Body of pancreas (tissue), 4 donors: Measurements from ENCODE around the gene ABHD12B. TPM values are rescaled to one million over a fixed set of nuclear protein-coding genes. Genes with fewer than 3 reads are reported as not detected.

Experiments
- ATAC-seq: fragments of 150-250 bp; one replicate; pipeline ENCODE4 v1.9.1; 2016
- DNase-seq, 4 donors: peaks; one replicate each; pipeline ENCODE4 v3.0.0-alpha.2; 2019
- H3K27ac ChIP-seq, 4 donors: fragments of 200-600 bp; sonication (generic); 1 replicate in 3 of 4; 2 replicates in 1 of 4; pipeline versions ENCODE4 v1.5.1 to v1.6.1; 2016 to 2019; ENCODE audit warnings: mild to moderate bottlenecking in 1 of 4, mixed read lengths in 1 of 4, moderate library complexity in 1 of 4
- H3K27me3 ChIP-seq, 2 donors: fragments of 200-600 bp; sonication (generic); one replicate each; pipeline ENCODE4 v1.6.0; 2016; ENCODE audit warnings: mild to moderate bottlenecking in 1 of 2
- H3K36me3 ChIP-seq, 2 donors: fragments of 200-600 bp; sonication (generic); replicated peaks in 1 of 2; 2 replicates each; pipeline ENCODE4 v1.5.1; 2016; ENCODE audit warnings: low read depth in 2 of 2; ENCODE audit not compliant: insufficient read depth in 1 of 2
- H3K4me1 ChIP-seq: fragments of 200-600 bp; sonication (generic); one replicate; pipeline ENCODE4 v1.6.0; 2016
- H3K4me3 ChIP-seq, 2 donors: fragments of 200-600 bp; sonication (generic); 1 replicate in 1 of 2; 2 replicates in 1 of 2; pipeline ENCODE4 v1.5.1; 2016 to 2019
- H3K9me3 ChIP-seq, 3 donors: fragments of 200-600 bp; sonication (generic); 1 replicate in 2 of 3; 2 replicates in 1 of 3; pipeline ENCODE4 v1.5.1; 2016
- POLR2A ChIP-seq, 3 donors: fragments of 450-650 bp; IDR thresholded peaks; one replicate each; pipeline ENCODE4 v1.6.1; 2016; ENCODE audit warnings: antibody characterized with exemption in 3 of 3, mild to moderate bottlenecking in 2 of 3
- WGBS, 2 donors: methylation state at CpG; one replicate each; pipeline ENCODE4 v1.1.5; 2017; 5-methylcytosine and 5-hydroxymethylcytosine counted together
- intact Hi-C: fragments of 100-400 bp; cut with DNase I; formaldehyde crosslinking; loops from one replicate; pipeline ENCODE4 v1.15.1; 2023
- total RNA-seq, 2 donors: library from RNA; depleted of rRNA; stranded (reverse); fragments of >200 nt; gene quantifications; one replicate each; pipeline ENCODE4 v1.1.0, GENCODE V29; 2016
- TF ChIP-seq, protein P1 (sequence below), 7 experiments: fragments of 450-650 bp in 4 of 7; fragments of 200-600 bp in 3 of 7; sonication (generic) in 3 of 7; IDR thresholded peaks; one replicate each; pipeline ENCODE4 v1.5.1; 2016 to 2019; ENCODE audit warnings: antibody characterized with exemption in 7 of 7

ABHD12B gene, protein sequence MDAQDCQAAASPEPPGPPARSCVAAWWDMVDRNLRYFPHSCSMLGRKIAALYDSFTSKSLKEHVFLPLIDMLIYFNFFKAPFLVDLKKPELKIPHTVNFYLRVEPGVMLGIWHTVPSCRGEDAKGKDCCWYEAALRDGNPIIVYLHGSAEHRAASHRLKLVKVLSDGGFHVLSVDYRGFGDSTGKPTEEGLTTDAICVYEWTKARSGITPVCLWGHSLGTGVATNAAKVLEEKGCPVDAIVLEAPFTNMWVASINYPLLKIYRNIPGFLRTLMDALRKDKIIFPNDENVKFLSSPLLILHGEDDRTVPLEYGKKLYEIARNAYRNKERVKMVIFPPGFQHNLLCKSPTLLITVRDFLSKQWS
- not detected for total RNA-seq

DNA sequence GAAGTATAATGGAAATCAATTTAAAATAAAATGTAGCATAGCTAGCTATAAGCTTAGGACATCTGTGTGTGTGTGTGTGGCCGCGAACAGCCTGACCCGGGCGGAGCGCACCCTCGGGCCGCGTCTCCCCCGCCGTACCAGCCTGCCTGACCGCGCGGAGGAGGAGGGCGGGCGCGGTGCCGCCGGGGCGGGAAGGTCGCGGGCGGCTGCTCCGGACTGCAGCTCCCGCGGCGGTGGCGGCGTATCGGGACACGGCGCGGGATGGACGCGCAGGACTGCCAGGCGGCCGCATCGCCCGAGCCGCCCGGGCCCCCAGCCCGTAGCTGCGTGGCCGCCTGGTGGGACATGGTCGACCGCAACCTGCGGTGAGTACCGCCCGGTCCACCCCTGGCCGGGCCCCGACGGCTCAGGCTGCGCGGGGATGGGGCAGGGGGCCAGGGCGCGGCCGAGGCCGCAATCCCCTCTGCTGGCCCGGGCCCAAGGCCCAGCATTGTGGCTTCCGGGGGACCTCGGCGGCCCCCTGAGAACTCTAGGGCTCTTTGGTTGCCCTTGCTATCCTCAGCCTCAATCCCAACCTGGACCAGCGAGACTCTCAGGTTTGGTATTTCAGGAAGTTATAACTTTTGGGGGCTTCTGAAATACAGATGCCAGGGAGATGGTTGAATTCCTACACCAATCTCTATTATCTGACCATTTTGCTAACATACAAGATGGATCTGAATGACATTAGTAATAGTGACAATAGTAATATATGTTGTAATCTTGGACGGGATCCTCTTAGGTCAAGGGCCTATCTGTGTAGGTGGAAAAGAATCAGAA lies at the start of gene ABHD12B:
TSS of gene ABHD12B (plus strand) at position 140 of the 819 bp plus-strand sequence. CDS start at position 262, 122 bp downstream.
- WGBS, 2 donors: 17 to 46% methylated on average over 8 to 43 of the region's 63 CpGs
- ATAC-seq: no peak

DNA sequence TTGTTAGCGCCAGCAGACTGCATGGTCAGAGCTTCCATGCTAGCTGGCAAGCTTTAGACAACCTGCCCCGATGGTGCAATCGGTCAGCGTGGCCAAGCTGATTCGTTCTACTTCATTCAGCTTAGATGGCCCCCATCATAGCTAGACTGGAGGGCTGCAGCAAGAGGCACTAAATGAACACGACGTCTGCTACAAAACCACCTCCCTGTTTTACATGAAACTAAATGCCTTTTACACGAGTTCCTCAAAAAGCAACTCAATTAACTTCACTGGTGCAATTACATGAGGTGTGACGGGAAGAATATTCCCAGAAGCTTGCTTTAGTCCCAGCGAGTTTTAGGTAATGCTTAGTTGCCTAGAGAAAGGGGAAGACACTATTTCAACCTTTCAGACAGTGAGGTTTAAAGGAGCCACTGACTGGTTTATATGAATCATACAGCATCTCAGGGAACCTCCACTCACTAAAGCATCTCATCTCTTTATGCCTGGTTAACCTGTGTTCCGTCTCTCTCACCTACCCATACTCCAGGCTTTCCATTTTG lies 49.3 kb upstream of the ABHD12B start:
- Histone ChIP-seq H3K4me3 (no peak overlapping the region), H3K27ac (no peak overlapping the region), H3K4me1 (peaks cover 15% of the 10 kb centered on the region), H3K36me3 (no peaks in the 10 kb centered on the region), H3K27me3 (no peaks in the 10 kb centered on the region), H3K9me3 (no peaks in the 10 kb centered on the region)
- no peak for DNase-seq
- WGBS, 2 donors: 75 to 92% methylated on average over 11 of the region's 11 CpGs
- TF ChIP-seq POLR2A (IDR thresholded peaks at IDR 0.05): no peak
- TF ChIP-seq, protein P1, sequence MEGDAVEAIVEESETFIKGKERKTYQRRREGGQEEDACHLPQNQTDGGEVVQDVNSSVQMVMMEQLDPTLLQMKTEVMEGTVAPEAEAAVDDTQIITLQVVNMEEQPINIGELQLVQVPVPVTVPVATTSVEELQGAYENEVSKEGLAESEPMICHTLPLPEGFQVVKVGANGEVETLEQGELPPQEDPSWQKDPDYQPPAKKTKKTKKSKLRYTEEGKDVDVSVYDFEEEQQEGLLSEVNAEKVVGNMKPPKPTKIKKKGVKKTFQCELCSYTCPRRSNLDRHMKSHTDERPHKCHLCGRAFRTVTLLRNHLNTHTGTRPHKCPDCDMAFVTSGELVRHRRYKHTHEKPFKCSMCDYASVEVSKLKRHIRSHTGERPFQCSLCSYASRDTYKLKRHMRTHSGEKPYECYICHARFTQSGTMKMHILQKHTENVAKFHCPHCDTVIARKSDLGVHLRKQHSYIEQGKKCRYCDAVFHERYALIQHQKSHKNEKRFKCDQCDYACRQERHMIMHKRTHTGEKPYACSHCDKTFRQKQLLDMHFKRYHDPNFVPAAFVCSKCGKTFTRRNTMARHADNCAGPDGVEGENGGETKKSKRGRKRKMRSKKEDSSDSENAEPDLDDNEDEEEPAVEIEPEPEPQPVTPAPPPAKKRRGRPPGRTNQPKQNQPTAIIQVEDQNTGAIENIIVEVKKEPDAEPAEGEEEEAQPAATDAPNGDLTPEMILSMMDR (IDR thresholded peaks at IDR 0.05): no peak
- no peak for ATAC-seq
- intact Hi-C loops: no loop called here

More for the DNA sequence above, at the start of gene ABHD12B:
- Histone ChIP-seq H3K4me3 (no peak within 1 kb of the TSS), H3K4me1 (peaks cover 6% of the 10 kb centered on the region), H3K36me3 (no peaks in the 10 kb centered on the region), H3K27ac (no peak within 1 kb of the TSS), H3K9me3 (no peaks in the 10 kb centered on the region), H3K27me3 (peaks cover 0 to 11% of the 10 kb centered on the region in 2 donors)
- intact Hi-C loops: no loop called here
- DNase-seq: no peak
- TF ChIP-seq, protein P1 (IDR thresholded peaks at IDR 0.05): no peak
- no peak for TF ChIP-seq POLR2A (IDR thresholded peaks at IDR 0.05)

DNA sequence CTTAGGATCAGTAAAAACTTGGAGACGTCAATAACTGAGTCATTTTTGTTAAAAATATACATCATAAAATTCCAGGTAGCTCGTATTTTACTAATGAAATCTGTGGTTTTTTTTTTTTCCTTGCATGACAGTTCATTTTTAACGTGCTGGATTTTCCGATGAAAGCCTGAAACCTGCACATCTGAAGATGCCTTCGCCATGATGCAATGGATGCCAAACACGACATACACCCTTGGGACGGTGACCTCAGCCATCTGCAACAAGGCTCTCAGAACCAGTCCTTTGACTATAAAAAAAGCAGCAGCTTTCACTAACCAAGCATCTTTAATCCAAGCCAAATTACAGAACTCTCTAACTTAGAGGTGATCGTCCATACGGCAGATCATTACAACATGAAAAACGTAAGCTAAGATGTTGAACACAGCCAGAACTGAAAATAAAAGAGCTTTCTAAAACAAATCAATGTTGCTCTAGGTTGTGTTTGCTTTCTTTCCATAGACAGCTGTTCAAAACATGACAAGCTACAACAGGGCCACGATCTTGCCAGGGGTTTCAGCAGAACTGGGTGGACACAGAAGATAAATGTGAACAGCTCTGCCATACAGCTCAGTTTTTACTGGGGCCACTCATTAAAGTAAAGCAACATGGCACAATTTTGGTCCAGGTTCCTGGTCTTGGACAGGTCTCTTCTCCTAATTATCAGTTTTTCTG lies 48.6 kb upstream of the ABHD12B start:
- no peaks in the 10 kb centered on the region for H3K27me3 ChIP-seq
- peaks cover 15% of the 10 kb centered on the region for H3K4me1 ChIP-seq
- peak overlapping the region in 2 of 4 donors; percentile 25 to 39 for H3K27ac ChIP-seq
- intact Hi-C loops: no loop called here
- H3K9me3 ChIP-seq: no peaks in the 10 kb centered on the region
- no peak for TF ChIP-seq POLR2A (IDR thresholded peaks at IDR 0.05)
- TF ChIP-seq, protein P1 (IDR thresholded peaks at IDR 0.05): no peak
- DNase-seq (peak in 1 of 4 donors; percentile 49), ATAC-seq (peak; percentile 65)
- WGBS, 2 donors: 32 to 33% methylated on average over 11 of the region's 11 CpGs
- H3K4me3 ChIP-seq: no peak overlapping the region
- H3K36me3 ChIP-seq: no peaks in the 10 kb centered on the region

DNA sequence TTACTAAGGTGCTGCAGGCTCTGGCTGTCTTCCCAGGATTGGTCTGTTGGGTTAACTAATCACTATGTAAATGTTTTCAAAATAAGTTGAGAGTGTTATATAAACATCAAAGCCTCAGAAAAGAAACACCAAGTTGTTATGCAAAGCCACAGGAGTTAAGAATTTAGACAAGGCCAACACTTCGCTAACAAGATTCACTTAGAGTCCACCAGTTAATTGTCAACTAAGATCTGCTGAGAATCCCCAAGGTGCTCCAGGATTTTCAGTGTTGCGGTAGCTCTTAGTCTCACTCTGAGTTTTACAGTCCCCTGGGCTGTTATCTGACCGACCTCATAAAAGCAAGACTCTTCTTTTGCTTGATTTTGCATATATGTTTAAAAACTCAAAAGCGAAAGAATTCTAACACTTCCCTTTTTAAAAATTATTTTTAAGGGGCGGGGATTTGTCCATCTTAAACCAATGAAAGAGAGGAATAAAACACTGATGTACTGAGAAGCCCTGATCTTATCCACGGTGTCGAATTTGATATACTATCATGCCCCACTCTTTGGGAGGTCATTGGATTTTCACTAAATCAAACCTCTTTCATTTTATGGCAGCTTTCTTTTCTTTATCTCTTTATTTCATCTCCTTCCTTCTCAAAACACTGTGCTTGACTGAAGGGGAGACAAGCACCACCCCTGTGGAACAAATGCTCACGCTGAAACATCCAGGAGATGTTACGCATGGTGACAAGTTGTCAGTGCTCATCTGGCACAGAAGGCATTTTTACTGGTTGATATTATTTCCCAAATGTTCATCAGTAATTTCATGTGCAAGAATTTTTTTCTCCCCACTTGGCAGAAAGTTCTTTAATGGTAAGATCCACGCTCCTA lies 47.9 kb upstream of the ABHD12B start:
- 52 to 56% methylated on average over 10 of the region's 10 CpGs for WGBS, 2 donors
- TF ChIP-seq, protein P1 (IDR thresholded peaks at IDR 0.05): no peak
- no peak for TF ChIP-seq POLR2A (IDR thresholded peaks at IDR 0.05)
- peaks cover 15% of the 10 kb centered on the region for H3K4me1 ChIP-seq
- peak in 3 of 4 donors; percentile 50 to 68 (median 59) for DNase-seq
- peak overlapping the region in 2 of 4 donors; percentile 25 to 39 for H3K27ac ChIP-seq
- H3K4me3 ChIP-seq: no peak overlapping the region
- intact Hi-C loops: no loop called here
- H3K9me3 ChIP-seq: no peaks in the 10 kb centered on the region
- no peaks in the 10 kb centered on the region for H3K36me3 ChIP-seq
- no peaks in the 10 kb centered on the region for H3K27me3 ChIP-seq
- peak; percentile 83 for ATAC-seq
